ENCODE results near the gene RGS3.

The RGS3 gene

DNA sequence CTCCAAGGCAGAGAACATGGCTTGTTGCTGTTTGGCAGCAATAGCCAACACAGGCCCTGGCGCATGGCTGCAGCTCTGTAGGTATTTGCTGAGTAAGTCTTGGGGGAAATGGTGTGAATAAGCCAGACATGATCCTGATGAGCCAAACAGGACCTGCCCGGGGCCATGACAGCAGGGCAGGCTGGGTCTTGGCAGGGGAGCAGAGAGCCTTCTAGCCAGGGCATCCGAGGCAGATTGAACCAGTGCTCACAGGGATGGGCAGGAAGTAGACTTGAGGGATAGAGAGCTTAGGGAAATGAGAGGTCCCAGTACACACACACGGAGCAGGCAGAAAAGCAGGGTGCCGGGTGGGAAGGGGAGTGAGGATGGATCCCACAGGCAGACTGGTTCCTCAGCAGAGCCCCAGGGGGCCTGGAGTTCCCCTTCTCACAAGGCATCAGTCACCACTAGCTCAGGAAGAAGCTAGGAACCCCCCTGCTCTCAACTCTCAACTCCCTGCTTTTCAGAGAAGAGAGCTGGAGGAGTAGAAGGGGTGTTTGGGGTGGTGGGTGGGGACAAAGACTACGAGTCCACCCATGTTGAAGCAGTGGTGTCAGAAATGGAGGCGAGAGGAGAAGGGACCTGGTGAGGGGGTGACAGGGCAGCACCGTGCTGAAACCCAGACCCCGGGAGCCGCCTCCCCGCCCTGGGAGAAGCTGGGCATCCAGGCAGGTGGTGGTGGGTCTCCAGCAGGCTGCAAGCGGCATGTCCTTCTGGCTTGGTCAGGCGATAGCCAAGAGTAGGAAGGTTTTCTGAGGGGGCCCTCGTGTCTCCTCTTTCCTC lies 111.1 kb downstream of the RGS3 start:
- DNase-seq, result peak; percentile 67

DNA sequence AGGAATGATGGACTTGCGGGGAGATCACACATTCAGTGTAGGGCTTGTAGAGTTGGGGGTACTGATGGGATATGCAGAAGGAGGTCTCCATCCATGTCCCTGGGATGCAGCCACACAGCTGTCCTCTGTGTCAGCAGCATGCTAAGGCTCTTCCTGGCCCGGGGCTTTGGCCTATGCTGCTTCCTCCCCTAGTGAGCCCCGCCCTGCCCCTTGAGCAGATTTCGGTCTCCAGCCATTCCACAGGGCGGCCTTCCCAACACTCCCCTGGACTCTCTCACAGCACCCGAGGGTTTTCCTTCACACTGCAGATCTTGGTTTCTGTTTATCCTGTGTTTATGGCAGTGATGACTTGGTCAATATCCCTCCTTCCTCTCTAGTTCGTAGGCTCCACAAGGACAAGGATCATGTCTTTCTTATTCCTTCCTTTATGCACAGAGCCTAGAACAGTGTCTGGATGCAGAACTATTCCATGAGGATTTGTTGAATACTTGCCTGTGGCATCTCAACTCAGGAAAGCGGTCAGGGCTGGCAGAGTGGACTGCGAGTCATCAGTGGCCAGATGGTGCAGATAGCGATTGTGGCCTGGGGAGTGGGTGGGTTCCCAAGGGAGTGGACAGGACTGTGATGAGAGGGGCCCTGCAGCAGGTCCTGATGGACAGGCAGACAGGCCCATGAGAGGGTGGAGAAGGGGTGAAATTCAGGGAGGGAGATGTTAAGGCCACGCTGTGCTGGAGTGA lies 114.2 kb downstream of the RGS3 start:
- peak; percentile 71 for DNase-seq

- no peak for DNase-seq
Observed at GRCh38 chr9:113578279-113578865, 114.8 kb downstream of the RGS3 start.

DNA sequence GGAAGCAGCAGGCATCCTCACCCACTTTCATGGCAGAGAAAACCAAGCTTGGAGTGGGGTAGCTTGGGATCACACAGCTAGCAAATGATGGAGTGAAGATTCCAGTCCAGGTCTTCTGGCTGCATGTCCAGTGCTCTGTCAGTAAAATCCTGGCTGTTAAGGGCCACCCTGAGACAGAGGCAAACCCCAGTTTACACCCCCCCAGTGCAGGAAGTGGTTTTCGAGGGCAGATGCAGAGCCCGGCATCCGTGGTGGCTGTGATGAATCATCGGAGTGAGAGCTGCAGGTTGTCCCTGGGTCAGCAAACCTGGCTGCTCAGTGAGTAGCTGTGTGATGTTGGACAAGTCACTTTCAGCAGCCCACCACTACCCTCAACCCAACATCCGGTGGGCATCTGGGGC lies 115.4 kb downstream of the RGS3 start:
- DNase-seq, result peak; percentile 99

DNA sequence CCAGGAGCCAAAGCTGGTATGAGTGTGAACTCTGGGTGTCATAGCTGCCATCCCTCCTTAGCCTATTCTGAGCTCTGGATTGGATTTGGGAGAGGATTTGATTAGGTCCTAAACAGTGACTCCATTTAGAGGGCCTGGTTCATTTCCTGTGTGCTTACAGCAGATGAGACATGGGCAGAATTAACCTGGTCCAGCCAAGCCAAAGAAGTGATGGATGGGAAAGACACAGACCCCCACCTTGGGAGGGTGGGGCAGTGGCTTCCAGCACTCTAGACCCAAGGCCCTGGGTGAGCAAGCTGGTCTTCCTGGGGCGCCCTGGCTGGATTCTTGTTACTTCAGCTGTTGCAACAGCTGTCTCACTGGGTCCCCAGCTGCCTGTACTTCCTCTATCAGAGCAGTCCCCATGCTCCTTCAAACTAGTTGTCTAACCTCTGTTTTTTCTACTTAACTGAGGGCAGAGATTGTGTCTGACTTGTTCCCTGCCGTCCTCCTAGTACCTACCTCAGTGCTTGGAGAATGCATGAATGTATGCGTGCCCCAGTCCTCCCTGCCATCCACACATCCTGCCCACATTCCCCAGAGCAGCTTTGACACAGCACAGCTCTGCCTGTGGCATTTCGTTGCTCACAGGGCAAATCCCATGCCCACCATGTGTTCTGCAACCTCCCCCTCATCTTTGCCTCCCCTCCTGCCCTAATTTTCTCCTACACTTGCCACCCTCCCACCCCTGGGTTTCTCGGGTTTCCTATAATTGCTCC lies 115.9 kb downstream of the RGS3 start:
- DNase-seq, result no peak

GRCh38 chr9:113580041-113580953 lies 116.8 kb downstream of the RGS3 start:
- peak; percentile 28 for DNase-seq

DNA sequence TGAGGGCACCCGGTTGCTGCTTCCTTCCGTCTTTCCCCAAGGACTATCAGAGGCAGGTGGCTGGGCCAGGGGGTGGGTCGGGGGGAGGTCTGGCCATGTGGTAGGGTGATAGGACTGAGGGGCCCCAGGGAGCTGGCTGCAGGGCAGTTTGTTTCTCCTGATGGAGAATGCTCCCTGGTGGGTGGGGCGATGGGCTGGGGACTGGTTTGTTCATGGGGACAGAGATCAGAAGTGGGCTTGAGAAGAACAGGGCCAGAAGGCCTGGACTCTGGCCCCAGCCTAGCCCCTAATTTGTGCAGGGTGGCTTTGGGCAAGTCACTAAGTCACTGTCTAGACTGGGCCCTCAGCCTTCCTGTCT lies 117.4 kb downstream of the RGS3 start:
- DNase-seq, result no peak

- peak; percentile 74 for DNase-seq
Observed at GRCh38 chr9:113581865-113582697, 118.6 kb downstream of the RGS3 start.

DNA sequence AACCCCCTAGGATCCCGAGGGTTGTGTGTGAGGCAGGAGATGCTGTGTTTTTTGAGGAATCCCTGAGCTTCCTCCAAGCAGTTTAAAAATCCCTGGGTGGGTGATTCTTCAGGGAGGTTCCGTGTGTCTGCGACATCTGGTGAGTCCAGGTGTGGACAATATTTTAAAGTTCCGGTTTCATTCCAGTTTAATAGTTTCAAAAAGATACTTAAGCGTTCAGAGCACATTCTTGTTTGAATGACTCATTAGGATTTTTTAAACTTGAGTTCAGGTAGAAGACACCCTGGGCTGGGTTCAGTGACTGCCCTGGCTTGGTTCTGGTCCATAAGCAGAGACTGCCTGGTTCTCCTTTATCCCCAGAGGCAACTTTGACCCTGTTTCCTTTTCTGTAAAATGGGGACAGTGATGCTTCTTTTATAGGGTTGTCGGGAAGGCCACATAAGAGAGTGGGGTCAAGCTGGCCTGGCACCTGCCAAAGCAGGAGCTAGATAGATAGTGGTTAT lies 119.2 kb downstream of the RGS3 start:
- DNase-seq, result no peak

DNA sequence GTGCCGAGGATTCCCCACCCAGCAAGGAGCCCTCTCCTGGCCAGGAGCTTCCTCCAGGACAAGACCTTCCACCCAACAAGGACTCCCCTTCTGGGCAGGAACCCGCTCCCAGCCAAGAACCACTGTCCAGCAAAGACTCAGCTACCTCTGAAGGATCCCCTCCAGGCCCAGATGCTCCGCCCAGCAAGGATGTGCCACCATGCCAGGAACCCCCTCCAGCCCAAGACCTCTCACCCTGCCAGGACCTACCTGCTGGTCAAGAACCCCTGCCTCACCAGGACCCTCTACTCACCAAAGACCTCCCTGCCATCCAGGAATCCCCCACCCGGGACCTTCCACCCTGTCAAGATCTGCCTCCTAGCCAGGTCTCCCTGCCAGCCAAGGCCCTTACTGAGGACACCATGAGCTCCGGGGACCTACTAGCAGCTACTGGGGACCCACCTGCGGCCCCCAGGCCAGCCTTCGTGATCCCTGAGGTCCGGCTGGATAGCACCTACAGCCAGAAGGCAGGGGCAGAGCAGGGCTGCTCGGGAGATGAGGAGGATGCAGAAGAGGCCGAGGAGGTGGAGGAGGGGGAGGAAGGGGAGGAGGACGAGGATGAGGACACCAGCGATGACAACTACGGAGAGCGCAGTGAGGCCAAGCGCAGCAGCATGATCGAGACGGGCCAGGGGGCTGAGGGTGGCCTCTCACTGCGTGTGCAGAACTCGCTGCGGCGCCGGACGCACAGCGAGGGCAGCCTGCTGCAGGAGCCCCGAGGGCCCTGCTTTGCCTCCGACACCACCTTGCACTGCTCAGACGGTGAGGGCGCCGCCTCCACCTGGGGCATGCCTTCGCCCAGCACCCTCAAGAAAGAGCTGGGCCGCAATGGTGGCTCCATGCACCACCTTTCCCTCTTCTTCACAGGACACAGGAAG lies 120.2 kb downstream of the RGS3 start:
- DNase-seq, result no peak

- DNase-seq, result no peak
Observed at GRCh38 chr9:113584428-113585084, 121.0 kb downstream of the RGS3 start.

GRCh38 chr9:113585085-113585442 lies 121.5 kb downstream of the RGS3 start:
- DNase-seq, result no peak

GRCh38 chr9:113585555-113585954 lies 122.0 kb downstream of the RGS3 start:
- no peak for DNase-seq

DNA sequence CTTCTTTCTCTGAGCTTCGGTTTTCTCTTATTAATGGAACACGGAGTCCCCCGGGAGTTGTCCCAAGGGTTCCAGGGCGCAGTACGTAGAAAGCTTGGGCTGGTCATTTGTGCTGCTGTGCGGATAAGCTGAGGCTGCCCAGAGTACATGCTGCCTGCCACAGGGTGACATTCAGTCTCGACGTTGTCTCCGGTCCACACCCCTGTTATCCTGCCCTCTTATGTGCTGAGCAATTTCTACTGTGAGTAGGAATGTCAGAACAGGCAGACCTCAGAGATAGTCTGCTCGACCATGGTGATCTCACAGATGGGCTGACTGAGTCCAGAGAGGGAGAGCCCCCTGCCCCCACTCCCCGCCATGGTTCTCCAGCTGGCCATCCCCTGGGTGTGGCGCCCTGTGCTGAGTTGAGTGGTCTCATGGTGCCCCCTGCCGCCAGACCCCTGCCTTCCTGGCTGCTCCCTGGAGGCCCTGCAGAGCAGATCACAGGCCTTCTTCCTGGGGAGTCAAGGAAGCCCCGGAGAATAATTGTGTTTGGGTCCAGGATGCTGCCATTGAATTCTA lies 124.0 kb downstream of the RGS3 start:
- DNase-seq, result no peak

- DNase-seq, result no peak
Observed at GRCh38 chr9:113588242-113588810, 124.8 kb downstream of the RGS3 start.

- DNase-seq, result no peak
Observed at GRCh38 chr9:113588936-113589335, 125.4 kb downstream of the RGS3 start.

DNA sequence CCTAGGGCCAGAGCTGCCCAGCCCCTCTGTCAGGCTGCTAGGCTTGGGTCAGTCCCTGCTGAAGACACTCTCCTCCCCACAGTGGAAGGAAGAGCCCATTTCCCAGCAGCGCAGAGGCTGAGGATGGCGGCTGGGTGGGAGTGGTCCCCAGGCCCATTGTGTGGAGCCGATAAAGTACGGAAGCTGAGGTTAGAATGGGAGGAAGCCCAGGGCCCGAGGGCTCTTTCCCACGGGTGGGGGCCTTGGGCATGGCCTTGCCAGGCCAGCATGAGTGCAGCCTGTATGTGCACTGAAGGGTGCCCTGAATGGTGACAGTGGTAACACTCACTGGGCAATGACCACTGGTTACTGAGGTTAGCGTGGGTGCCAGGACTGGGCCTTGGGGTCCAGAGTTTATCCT lies 125.9 kb downstream of the RGS3 start:
- DNase-seq, result no peak

DNA sequence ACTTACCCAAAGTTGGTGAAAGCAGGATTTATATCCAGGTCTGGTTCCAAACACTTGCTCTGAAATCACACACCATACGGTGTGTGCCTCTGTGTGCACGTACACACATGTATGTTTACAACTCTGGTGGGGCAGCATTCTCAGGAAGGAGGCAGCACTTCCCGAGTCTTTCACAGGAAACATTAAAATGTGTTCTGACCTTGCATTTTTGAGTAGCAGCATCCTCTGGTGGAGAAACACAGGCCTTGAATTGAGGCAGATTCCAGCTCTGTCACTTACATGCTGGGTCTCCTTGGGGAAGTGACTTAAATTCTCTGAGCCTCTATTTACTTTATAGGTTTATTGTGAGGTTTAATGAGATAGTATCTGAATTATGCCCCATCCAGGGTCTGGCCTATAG lies 126.4 kb downstream of the RGS3 start:
- peak; percentile 50 for DNase-seq

- DNase-seq, result no peak
Observed at GRCh38 chr9:113590389-113590788, 126.9 kb downstream of the RGS3 start.
